Measurements from ENCODE around the gene PRDM8.

PRDM8 gene

DNA sequence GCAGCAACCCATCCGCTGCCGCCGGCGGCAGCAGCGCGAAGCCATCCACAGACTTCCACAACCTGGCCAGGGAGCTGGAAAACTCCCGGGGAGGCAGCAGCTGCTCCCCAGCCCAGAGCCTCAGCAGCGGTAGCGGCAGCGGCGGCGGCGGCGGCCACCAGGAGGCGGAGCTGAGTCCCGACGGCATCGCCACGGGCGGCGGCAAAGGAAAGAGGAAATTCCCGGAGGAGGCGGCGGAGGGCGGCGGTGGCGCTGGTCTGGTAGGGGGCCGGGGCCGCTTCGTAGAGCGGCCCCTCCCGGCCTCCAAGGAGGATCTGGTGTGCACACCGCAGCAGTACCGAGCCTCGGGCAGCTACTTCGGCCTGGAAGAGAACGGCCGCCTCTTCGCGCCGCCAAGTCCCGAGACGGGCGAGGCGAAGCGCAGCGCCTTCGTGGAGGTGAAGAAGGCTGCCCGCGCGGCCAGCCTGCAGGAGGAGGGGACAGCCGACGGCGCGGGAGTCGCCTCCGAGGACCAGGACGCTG, 4.9 kb downstream of the PRDM8 start:
- no peak for DNase-seq

DNA sequence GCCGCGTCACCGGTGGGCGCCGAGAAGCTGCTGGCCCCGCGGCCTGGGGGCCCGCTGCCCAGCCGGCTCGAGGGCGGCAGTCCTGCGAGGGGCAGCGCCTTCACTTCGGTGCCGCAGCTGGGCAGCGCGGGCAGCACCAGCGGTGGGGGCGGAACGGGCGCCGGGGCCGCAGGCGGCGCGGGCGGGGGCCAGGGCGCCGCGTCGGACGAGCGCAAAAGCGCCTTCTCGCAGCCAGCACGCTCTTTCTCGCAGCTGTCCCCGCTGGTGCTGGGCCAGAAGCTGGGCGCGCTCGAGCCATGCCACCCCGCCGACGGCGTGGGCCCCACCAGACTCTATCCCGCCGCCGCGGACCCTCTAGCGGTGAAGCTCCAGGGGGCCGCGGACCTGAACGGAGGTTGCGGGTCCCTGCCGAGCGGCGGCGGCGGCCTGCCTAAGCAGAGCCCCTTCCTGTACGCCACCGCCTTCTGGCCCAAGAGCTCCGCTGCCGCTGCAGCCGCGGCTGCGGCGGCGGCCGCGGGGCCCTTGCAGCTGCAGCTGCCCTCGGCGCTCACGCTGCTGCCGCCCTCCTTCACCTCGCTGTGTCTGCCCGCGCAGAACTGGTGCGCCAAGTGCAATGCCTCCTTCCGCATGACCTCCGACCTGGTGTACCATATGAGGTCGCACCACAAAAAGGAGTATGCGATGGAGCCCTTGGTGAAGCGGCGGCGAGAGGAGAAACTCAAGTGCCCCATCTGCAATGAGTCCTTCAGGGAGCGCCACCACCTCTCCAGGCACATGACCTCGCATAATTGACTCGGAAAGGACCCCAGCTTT, 5.6 kb downstream of the PRDM8 start:
- no peak for DNase-seq

DNA sequence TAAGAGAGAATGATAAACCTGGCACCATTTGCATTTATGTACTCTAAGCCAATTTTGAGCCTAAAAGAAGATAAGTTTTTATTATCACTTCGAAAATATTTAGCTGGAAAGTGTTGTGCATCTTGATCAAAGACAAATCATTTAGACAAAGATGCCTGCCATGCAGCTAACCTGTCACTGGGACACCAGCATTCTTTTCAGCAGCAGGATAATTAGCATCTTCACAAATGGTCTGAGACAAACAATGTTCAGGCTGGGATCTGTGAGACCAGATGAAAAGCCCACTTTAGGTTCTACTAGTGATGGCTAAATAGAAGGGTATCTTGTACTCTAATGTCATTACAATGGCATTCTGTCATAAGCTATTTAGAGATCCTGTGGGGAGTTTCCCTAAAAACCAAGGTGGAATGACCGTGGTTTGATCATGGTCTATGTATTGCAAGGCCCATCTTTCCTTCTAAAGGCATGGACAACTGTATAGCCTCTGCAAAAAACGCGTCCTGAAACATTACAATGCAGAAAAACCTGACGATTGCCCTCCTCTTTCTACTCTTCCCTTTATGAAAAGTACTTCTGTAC, 7.2 kb downstream of the PRDM8 start:
- DNase-seq: no peak

DNA sequence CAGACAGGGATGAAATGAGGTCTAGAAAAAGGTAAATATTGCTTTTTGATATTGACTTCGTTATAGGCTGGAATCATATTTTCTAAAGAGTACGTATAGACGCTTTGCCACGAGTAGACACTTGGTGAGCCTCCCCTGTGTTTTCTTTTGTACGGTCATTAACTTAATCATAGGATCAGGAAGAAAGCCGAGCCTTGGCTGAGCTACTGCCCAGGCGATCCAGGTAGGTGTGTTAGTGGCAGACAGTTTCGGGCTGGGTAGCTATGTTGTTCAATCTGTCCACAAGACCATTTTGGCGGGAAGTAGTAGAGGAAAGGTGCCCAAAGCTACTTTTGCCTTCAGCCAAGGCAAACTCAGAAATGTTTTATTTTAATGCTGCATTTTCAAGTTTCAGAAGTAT, 8.8 kb downstream of the PRDM8 start:
- no peak for DNase-seq

DNA sequence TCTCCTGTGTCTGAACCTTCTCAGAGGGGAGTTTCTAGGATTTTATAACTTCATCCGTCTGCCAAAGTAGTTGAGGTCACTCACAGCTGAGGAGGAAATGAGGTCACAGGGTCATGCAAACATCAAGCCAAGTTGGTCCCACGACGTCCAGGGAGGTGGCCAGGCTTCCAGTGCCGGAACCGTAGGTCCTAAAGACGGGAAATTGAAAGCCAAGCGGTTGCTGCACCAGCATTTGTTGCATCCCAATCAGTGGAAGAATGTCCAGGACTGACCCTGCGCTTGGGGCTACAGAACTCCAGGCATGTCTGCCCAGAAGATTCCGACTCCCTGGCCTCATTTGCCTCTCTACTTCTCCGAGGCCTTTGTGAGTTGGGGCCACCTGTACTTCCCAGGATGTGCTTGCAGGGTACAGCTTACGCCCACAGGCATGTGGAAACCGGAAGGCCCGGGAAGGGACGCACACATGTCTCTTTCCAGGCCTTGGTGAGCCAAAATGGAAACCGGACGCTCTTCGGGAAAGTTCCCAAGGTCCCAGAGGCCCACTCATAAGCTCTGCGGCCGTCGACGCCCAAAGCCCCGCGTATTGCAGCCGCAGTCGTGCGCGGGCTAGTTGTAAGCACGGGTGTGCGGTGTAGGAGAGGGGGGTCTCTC, 9.3 kb downstream of the PRDM8 start:
- DNase-seq: no peak

DNA sequence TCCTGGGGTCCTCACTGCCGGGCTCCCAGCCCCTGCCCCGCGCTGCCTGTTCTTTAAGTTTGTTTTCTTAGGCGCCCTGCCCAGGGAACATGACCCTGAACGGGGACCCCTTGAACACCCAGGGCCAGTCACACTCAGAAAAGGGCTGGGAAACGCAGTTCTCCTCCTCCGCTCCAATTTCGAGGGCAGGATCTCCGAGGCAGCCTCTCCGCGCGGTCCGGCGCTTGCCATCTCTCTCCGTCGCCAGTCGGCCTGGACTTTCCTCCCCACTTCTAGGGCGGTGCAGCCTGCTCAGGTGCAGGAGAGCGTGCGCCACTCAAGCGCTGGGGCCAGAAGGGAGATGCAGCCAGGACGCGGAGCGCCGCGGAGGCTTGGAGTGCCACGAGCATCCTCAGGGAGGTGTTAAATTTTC, 9.9 kb downstream of the PRDM8 start:
- no peak for DNase-seq

DNA sequence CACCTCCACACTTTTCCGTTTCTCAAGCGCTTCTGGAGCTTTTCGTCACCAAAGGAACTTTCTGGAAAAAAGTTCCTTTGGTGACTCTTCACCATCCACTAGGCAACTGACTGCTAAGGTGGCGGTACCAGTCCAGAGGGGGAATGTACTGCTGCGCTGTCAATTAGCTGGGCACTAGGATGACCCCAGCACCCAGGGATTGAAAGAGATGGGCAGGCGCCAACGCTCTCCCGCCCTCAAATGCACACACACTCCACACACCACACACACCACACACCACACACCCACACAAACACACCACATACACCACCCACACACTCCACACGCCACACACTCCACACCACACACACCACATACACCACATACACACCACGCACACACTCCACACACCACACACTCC, 10.4 kb downstream of the PRDM8 start:
- DNase-seq: no peak

DNA sequence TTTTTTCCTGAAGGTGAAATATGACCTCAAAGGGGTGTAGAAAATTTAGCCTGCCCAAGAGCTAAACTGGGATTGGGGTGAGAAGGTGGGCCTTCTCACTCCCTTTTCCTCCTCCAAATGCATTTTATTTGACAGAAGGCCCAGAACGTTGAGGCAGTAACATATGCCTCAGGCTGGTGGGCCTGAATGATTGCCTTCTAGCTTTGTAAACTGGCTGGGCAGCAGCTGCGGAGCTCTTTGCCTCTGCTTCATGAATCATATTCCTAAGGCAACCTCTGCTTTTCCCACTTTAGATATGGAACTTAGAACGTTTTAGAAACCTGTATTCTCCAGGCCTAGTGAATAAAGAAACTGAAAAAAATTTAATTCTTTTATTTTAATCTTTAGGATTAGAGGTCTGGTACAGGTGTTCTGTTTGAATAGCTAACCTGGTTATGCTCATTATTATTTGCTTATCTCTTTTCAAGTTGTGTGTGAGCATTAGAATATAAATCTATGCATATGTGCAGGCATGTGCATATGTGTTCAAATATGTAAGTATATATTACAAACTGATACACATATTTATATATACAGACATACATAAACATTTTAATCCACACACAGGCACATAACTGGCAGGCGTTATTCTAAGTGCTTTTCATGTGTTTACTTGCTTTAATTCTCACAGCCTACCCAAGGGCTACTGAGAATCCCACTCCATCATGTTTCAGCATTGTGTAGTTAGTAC, 11.5 kb downstream of the PRDM8 start:
- DNase-seq: no peak

DNA sequence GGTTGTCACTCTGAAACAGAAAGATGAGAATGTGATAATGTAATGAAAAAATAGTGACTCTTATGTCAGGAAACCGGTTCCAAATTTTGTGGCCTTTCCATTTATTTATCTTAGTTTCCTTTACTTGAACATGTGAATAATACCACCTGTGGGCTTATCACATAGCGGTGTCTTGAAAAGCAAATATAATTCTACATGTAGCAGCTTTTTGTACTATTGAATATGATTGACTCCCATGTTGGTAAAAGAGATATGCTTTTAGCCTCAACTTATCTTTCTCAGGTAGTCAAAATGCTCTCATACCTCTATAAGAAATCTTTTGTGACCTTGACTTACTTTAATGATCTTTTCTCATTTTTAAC, 12.0 kb downstream of the PRDM8 start:
- no peak for DNase-seq

DNA sequence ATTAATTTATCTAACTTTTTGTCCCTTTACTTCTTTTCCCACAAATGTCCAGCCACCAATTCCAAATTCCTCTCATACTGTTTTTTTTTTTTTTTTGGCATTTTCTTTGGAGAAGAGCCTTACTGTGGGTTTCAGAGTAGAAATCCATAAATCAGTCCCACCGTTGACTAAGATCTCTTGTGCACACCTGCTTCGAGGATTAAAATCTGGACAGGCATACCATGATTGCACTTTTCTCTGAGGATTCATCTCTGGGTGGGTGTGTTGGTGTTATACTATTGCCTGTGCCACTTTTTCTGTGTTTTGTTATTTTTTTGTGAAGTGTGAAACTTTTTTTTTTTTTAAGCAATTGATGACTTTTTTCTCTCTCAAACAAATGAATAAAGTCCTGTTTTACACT, 13.2 kb downstream of the PRDM8 start:
- no peak for DNase-seq

DNA sequence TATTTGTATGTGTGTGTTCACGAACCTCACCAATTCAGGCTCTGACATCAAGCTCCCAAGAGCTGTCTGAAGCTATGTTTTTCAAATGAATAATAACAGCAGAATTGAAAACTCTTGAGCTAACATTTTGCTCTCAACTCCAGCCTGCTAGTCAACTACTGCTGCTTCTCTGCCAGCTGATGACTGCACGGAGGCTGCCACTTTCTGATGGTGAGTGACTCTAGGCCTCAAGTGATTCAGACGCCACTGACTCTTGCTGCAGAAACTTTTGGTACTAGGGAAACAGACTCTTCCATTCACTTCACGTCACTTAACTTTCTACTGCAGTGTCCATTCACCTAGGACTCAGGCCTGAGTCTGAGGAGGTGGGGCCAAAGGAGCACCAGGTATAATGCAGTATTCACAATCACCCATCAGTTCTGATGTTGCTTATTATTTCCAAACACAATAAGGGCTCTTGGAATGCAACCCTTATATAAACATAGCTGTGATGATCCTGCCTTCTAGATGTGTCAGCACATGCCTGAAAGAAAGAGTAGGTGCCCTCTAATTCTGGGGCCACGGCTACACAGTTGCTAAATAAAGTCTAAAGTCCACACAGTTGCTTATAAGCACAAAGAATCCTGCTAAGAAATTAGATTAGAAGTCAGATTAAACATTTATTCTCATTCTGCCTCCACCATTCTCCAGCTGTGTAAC, 16.0 kb downstream of the PRDM8 start:
- DNase-seq: no peak

DNA sequence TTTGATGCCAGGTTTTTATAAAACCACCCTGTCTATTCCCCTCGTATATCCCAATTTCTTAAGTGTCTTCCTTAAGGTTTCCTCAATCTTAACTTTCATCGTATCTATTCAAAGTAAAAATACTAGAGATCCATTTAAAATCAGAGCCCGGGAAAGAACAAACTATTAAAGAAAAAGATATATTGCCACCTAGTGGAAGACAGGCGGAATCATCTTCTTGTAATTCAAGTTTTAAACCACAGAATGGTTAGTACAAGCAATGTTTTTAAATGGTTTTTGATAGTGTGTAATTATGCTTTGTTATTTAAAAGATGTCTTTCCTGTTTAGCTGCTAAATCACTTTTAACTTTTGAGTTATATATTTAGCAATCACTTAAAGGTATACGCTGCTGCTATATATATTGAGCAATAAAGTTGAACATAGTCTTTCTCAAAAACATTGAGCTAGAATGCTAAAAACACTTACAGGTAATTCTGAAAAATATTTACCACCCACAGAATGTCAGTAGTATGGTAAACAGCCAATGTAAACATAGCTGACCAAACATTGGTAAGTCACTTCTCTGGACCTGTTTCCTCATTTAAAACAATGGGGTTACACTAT, 18.2 kb downstream of the PRDM8 start:
- no peak for DNase-seq

DNA sequence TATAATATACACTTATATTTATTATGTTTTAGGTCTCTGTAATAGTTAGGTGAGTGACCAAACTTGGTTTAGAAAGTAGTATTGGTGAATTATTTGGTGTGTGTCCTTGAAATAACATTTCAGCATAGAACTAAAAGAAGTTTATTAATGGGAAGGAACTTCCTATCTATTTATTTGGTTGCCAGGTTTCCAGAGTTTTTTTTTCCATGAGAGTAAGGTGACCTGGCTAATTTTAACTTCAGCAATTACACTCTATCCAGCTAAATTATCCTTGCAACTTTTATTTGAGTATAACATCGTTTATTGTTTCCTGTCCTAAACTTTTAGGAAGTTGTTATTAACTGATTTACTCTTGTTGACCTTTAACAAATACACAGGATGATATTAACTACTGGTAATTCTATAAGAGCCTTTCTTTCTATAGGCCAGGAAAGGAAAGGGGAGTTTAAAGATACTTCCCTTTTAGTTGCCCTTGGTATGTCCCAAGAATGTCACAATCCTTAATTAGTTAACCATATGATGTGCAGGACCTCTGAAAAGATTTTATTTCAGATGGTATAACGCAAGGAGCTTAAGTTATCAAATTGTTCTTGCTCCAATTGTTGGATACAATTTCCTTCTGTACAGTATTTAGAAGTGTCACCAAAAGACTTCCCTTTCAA, 18.9 kb downstream of the PRDM8 start:
- no peak for DNase-seq

DNA sequence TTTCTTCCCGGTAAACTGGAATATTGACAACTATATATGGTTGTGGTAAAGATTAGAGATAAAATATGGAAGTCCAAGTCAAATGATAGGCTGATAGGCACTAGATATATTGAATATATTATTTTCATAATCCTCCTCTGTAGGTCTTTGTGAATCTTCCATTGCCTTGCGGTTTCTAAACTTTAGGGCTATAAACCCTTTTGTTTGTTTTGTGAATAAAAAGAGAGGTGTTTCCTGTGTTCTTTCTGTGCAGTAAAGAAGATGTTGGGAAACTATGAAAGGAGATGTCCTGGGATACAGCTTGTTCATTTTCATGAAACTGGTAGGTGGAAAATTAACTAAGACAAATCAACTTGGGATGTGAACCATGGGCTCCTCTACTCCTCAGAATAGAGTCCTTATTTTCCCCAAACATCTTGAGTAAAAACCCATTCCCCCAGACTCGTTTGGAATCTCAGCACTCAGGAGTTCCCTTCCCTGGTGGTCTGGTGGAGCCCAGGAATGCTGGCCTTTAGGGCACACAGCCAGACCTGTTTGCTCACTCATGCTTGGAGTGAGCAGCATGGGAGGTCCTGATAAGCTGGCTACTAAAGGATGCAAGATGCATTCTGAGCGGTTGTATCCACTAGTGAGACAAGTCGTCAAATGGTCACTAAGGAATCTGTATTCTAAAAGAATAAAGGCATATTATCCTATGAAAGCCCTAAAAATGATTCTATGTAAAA, 22.2 kb downstream of the PRDM8 start:
- no peak for DNase-seq

DNA sequence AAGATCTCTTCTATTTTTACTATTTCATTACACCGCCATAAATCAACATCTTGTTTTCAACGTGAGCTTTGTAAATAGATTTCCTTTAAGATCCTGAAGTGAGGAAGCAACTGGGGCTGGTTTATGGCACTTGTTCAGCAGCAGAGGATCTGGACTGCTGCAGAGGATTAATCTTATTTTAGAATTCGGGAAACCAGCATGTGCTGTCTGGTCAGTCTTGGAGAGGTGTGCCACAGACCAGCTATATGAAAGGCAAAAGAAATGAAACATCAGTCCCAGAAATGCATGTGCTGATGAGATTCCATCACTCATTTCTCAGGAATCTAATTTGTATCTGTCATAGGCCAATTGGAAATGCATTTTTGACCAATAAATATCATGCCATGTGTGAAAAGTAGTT, 23.4 kb downstream of the PRDM8 start:
- DNase-seq: no peak

DNA sequence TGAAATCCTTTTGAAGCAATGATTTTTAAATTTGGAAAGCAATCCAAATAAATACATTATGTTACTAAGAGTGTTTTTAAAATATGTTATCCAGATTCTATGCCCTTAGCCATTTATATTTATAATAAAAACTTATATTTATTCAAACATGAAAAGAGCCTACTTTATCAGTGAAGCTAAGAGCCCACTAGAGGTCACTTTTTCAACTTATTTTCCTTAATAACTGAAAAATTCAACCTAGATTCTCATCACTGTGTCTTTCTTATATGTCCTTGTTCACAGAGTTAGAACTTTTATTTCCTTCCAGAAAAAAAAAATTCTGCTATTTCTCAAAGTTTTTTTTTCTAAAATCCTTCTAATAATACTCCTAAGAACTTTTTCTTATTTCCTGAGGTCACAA, 23.9 kb downstream of the PRDM8 start:
- no peak for DNase-seq

DNA sequence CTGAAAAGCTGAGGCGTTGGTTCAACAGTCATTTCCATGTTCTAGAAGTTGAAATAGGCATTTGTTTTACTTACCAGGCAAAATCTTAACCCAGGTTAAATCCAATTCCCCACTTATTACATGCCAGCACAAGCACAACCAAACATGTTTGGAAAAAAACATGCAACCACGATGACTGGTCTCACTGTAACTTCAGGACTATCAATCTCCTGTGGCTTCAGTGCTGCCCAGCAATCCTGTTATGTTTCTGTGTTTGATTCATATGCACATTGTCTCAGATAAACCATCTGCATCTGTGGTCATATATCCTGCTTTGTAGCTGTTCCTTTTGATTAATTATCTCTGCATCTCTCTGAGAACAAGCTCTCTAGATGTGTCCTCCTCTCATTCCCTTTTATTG, 28.3 kb downstream of the PRDM8 start:
- DNase-seq: no peak

DNA sequence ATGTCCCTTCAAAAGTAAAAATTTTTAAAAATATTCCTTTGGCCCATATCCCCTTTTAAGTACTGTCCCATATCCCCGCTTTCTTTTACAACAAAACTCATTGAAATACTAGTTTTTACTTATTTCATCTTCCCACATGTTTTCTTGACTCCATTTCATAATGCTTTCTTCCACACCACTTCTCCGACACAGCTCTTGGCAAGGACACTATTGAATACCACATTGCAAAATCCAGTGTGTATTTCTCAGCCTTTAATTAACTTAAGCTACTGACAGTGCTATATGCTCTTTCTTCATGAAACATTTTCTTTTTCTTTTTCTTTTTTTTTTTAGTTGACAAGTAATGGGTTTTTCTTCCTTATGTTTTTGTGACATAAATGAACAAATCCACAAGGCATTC, 28.8 kb downstream of the PRDM8 start:
- no peak for DNase-seq

DNA sequence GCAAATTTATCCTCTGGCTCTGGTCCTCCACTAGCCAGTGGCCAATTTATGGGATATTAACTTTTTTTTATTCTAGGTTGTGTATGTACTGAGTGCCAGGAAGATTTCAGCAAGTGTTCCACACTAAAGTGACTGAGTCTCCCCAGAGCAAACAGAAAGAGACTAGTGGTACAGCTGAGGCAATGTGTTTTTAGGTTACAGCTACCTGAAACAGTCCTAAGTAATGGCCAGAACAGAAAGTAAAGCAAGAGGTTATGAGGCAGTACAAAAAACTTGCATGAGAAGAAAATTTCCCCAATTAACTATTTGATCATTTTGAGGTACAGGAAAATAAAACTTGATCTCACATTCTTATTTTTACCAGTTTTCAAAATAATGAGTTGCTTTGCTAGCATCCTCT, 31.2 kb downstream of the PRDM8 start:
- DNase-seq: no peak

DNA sequence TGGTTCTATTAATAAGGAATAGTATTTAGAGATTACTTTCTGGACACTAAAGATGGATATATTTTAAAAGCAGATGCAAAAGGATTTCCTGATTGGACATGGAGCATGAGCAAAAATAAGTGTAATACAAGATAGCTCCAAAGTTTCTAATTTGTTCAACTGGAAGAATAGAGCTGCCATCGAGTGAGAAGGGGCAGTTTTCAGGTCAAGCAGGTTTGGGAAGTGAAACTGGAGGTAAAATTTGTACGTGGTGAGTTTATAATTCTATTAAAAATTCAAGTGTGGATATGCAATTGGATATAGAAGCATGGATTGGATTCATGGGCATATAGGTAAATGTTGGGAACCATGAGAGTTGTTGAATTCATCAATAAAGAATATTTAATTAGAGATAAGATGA, 31.8 kb downstream of the PRDM8 start:
- no peak for DNase-seq

DNA sequence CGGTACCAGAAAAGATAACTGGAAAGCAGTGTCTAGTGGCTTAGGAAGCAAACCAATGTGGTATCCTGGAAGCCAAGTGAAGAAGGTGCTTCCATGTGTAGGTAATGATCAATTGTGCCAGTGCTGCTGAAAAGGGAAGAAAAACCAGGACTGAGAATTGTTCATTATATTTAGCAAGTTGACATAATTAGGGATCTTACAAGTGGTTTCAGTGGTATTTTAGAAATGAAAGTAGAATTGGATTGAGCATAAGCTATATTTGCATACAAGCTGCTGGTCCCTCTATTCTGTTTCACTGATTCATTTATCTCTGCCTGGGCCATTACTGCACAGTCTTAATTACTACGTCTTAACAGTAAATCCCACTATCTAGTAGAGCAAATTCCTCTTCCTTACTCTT, 32.3 kb downstream of the PRDM8 start:
- DNase-seq: no peak

Measured in SIG-M5 (cell line).